ENCODE measurements around the gene SF3A2.

Gene SF3A2

GRCh38 chr19:2255112-2255845 lies 18.7 kb downstream of the SF3A2 start:
- no peak for DNase-seq

DNA sequence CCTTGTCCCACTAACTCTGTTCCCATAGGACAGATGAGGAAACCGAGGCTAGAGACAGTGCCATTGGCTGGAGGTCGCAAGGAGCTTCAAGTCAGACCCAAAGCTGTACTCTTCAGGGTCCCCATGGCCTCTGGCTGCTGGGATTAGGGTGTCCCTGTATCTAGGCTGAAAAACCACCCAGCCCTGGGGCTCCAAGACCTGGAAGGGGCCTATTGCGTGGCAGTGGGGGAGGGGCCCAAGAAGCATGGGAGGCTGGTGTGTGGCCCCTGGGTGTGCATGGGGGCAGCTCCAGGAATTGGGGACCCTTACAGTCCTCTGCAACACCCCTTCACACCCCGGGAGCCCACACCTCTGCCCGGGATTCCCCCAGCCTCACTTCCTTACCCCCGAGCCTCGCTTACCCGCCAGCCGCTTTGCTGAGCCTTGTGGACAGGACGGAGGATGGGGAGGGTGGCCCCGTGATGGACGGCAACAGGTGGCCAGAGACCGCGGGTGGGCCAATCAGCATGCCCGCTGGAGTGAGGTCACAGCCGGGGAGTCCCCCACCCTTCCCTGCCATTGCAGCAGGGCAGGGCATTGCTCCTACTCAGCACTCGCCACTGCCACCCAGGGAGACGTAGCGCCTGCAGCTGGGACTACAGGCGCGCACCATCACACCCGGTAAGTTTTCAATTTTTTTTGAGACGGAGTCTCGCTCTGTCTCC lies 19.5 kb downstream of the SF3A2 start, which contains the start of gene JSRP1:
Gene JSRP1 (minus strand): TSS at position 436 of the 704 bp plus-strand sequence. CDS start 1,103 bp downstream, outside the sequence.
- no peak for DNase-seq

DNA sequence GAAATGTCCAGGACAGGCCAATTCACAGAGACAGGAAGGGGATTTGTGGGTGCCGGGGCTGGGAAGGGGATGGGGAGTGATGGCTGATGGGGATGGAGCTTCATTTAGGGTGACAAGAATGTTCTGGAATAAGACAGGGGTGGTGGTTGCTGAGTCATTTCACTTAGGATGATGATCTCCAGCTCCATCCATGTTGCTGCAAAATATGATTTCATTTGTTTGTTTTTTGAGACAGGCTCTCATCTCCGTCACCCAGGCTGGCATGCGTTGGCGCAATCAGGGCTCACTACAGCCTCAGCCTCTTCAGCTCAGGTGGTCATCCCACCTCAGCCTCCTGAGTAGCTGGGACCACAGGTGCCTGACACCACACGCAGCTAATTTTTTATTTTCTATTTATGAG lies 22.7 kb downstream of the SF3A2 start:
- no peak for DNase-seq

DNA sequence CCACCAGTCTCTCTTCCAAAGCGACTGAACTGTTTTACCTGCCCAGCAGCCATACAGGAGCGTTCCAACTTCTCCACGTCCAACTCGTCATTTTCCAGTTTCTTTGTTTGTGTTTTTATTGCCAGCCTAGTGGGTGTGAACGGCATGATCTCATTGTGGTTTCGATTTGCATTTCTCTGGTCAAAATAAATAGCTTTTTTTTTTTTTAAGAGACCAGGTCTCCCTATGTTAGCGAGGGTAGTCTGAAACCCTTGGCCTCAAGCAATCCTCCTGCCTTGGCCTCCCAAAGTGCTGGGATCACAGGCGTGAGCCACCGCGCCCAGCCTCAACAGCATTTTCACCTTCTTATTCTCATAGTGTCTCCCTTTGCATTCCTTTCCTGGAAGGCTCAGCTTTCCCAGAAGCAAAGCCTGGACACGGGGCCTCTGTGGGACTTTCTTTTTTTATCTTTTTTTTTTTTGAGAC lies 23.7 kb downstream of the SF3A2 start:
- DNase-seq, result no peak

DNA sequence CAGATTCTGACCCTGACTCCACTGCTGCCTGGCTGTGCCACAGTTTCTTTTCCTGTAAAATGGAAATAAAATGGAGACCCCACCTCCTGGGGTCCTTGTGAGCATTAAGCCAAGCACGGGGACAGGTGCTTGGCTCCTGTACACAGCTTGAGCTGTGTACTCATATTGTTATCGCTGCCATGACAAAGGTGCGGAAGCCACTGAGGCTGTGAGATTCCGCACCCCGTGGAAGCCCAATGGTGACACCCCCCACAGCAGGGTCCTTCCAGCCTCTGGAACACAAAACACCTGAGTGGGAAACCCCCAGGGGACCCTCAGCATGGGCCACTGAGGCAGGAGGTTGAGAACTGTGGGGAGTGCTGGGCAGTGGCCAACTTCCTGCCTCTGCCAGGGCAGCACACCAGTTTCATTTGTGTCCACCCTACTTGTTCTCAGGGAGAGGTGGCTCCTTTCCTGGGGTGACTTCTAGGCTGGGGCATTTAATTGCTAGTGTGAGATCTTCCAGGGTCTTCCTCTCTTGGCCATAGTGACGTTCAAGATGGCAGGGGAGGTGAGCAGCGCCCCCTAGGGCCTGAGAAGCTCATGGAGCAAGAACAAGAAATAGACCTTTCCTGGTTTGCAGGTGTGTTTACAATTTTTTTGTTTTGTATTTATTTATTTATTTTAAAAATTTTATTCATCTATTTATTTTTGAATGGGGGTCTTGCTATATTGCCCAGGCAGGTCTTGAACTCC lies 25.0 kb downstream of the SF3A2 start:
- no peak for DNase-seq

- no peak for DNase-seq
Observed at GRCh38 chr19:2266183-2266993, 29.8 kb downstream of the SF3A2 start.

DNA sequence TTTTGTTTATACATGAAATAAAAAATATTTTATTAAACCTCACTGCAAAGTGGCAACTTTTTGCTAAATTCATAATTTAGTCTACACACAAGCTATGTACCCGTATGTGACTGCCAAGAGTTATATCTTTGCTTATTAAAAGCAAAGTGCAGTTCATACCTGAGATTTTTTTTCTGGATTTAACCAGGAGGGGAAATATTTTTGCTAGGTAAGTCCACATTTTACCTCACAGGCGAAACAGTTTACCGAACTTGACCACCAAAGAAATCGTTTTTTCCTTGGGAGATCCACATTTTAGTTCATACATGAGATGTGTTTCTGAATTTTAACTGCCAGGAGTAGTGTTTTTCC lies 31.8 kb downstream of the SF3A2 start:
- no peak for DNase-seq

DNA sequence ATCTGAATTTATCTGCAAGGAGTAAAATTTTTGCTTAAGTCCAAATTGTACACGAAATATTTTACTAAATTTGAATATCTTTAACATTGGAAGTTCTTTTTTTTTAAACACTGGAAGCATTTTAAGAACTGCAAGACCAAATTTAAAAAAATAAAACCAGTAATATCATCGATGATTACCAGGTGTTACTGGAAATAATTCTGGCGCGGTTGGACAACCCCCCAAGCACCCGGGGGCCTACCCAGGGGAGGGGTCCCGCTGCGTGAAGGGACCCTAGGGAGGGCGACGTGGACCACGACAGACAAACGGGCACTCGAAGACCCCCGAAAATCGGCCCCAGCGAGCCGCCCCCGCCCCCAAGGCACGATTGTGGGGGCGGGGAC lies 32.2 kb downstream of the SF3A2 start:
- DNase-seq, result no peak

DNA sequence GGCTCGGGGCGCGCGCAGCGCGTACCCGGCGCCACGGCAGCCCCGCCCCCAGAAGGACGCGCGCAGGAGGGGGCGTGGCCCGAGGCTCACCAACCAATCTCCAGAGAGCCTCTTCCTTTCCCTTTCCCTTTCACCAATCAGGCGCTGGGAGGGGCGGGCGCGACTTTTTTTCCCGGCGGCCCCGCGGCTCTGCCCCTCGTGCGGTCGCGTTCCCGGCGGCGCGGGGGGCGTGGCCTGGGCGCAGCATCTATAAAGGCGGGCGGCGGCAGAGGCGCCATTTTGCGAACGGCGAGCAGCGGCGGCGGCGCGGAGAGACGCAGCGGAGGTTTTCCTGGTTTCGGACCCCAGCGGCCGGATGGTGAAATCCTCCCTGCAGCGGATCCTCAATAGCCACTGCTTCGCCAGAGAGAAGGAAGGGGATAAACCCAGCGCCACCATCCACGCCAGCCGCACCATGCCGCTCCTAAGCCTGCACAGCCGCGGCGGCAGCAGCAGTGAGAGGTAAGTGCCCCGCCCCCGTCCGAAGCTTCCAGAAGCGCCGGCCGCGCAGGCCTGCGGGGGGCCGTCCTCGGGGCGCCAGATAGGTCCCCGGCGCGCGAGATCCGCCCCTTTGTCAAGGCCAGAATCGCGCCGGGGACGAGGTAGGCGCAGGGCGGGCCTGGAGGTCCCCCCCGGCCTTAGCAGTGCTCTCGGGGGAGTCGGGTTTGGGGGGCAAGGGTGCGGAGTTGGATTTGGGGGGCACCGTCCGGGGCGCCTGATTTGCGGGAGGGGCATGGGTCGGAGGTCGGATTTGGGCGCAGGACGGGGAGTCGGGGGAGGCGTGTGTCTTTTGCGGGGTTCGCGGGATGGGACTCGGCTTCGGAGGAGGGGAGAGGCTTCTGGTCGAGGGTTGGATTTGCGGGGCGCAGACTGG lies 32.9 kb downstream of the SF3A2 start:
- peak; percentile 82 for DNase-seq

DNA sequence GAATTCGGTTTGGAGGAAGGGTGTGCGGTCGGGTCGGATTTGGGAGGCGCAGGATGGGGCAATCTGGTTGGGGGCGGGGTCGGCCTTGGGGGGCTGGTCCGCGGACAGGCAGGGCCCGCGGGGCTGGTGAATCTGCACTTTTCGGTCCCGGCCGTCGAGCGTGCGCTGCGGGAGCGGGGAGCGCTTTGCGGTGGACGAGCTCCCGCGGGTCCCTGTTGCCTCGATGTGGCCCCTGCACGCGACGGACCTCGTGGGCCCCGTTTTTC lies 33.5 kb downstream of the SF3A2 start:
- no peak for DNase-seq

DNA sequence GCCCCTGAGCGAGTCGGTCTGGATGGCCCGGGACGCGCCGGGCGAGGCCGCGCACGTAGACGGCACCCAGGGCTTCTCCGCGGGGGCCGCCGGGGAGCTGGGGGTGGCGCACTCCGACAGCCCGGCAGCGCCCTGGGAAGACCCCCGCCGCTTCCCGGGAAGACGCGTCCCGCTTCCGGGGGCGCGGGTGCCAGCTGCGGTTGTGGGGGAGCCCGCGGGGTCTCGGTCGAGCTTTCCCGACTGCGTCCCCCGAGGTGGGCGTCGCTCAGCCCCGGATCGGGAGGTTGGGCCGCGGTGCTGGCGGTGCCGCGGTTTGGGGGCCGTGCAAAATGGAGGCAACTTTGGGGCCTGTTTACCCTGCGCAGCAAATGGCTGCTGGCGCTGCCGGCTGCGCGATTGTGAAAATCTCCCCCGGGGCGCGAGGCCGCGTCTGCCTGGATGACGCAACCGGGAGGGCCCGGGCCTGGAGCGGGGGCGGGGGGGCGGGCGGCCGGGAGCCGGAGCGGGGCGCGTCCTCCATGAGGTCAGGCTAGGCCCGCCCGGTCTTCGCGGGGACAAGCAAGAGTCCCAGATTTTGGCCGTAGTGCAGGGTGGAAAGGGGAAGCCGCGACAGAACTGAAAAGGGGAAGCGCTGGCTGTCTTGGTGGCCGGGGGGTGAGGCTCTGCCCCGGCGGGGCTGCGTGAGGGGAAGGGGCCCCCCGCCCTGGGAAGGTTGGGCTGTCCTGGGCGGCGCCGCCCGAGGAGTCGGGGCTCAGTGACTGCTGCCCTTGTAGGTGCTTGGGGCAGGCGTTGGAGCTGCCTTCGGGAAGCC lies 34.0 kb downstream of the SF3A2 start:
- no peak for DNase-seq

DNA sequence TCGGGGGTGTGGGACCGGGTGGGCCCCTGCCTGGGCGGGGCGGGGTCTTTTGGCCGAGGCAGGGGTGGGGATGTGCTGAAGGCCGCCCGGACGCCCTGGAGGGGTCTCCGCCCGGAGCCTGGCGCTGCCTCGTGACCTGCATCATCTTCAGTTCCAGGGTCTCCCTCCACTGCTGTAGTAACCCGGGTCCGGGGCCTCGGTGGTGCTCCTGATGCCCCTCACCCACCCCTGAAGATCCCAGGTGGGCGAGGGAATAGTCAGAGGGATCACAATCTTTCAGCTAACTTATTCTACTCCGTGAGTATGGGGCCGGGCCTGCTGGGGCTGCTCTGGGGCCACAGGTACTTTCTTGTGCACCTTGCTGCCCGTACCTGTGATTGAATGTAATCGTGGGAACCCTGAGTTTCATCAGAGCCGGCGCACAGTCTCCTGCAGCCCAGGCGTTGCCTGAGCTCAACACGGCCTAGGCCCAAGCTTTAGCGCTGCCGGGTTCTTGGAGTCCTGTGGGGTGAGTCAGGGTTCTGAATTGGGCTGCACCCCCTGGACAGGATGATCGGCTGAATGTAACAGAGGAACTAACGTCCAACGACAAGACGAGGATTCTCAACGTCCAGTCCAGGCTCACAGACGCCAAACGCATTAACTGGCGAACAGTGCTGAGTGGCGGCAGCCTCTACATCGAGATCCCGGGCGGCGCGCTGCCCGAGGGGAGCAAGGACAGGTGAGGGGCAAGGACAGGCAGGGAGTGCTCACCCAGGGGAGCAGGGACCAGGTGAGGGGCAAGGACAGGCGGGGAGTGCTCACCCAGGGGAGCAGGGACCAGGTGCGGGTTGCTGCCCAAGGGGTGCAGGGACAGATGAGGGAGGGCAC lies 34.8 kb downstream of the SF3A2 start:
- DNase-seq, result no peak

- peak; percentile 15 for DNase-seq
Observed at GRCh38 chr19:2273356-2274184, 36.9 kb downstream of the SF3A2 start.

GRCh38 chr19:2274185-2274711 lies 37.6 kb downstream of the SF3A2 start:
- DNase-seq, result no peak

GRCh38 chr19:2274931-2275535 lies 38.4 kb downstream of the SF3A2 start:
- DNase-seq, result peak; percentile 53

- no peak for DNase-seq
Observed at GRCh38 chr19:2275588-2276428, 39.2 kb downstream of the SF3A2 start.

- DNase-seq, result no peak
Observed at GRCh38 chr19:2276429-2276986, 39.9 kb downstream of the SF3A2 start.

Data from NCI-H1694 treated with DMSO at 0.1 percent for 48 hours (cell line).